ENCODE data around the gene LIMS2.

- no peak for TF ChIP-seq CTCF (IDR thresholded peaks at IDR 0.05)
- no peak for TF ChIP-seq REST (IDR thresholded peaks at IDR 0.05; ENCODE audit: insufficient read depth in 1 of 2, low read depth in 2 of 2, low read length in 1 of 2)
- TF ChIP-seq POLR2AphosphoS5 (IDR thresholded peaks at IDR 0.05; ENCODE audit: low read depth, low read length) = no peak
- no peak for TF ChIP-seq SIN3A (IDR thresholded peaks at IDR 0.05; ENCODE audit: borderline replicate concordance, insufficient read depth, low read depth, low read length)
- TF ChIP-seq TCF7L2 (IDR thresholded peaks at IDR 0.05; ENCODE audit: low read depth, low read length) = no peak
Observed at GRCh38 chr2:127647242-127648190, 27.8 kb downstream of the LIMS2 start.

Data from Panc1 (cell line).